GM21390 (cell line): ENCODE results near the gene GIT2.

ENCODE experiments used
- ATAC-seq: cut with Tn5 transposase; IDR thresholded peaks from one replicate; pipeline ENCODE4 v1.9.1; 2021; ENCODE audit not compliant: unreplicated experiment

Gene GIT2

DNA sequence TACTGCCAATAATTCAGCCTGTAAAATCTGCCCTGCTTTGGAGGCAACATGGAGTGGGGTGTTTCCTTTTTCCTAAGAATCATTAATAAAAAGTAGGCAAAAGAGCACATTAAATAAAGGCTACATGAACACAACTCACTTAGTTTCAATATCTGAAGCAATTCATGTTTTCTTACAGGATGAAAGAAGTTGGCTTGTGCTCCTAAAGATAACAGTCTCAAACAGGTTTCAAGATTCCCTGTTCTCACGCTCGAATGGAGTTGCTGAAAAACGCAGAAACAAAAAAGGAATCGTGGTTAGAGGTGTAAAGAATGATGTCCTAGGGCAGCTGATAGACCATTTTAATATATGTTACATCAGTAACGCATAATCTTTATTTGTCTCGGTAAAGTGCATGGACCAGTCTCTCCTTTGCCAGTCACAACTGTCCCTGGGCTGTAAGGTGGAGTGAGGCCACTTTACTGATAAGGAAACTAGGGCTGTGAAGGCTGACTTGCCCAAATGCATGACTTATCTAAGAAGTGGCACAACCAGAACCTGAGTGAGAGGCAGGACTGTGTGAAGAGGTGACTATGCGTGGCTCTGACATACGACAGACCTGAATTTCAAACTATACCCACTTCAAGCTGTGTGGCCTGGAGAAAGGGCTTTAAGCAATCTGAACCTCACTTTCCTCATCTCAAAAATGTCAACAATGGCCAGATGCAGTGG, 12.6 kb downstream of the GIT2 start:
- ATAC-seq: no peak

DNA sequence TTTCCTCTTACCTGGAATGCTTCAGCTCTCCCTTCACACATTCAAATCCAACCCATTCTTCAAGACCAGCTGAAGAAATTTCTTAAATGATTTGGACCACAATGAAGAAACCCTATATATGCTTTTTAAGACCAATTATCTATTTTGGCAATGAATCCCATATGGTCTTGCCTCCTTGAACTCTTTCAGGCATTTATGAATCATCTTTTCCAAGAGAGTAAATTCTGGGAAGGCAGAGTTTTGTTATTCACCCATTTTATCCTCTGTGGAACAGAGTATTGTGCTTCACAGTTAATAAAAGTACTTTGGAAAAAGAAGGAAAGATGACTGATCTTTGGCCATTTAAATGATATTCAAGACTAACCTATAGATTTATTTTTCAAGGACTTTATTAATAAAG, 14.0 kb downstream of the GIT2 start:
- no peak for ATAC-seq

DNA sequence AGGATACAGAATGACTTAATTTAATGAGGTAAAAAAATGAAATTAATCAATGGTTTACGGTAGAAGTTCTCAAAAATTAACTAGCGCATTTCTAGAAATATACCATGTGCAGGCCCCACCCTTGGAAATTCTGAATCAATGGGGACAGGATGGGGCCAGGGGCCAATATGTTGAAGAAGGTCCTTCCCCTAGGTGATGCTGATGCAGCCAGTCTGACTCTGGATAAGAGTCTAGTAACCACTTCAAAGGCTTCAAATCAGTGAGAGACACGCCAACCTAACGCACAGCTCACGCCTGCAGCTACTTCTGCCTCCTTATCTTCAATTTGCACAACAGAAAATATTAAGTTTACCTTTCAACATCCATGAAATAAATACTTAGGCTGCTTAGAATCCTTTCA, 14.9 kb downstream of the GIT2 start:
- ATAC-seq: no peak

DNA sequence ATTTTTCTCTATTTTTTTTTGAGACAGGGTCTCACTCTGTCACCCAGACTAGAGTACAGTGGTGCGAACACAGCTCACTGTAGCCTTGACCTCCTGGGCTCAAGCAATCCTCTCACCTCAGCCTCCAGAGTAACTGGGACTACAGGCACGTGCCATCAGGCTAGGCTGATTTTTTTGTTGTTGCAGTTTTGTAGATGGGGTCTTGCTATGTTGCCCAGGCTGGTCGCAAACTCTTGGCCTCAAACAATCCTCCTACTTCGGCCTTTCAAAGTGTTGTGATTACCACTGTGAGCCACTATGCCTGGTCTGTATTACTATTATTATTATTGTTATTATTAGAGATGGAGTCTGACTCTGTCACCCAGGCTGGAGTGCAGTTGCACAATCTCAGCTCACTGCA, 23.3 kb downstream of the GIT2 start:
- no peak for ATAC-seq

DNA sequence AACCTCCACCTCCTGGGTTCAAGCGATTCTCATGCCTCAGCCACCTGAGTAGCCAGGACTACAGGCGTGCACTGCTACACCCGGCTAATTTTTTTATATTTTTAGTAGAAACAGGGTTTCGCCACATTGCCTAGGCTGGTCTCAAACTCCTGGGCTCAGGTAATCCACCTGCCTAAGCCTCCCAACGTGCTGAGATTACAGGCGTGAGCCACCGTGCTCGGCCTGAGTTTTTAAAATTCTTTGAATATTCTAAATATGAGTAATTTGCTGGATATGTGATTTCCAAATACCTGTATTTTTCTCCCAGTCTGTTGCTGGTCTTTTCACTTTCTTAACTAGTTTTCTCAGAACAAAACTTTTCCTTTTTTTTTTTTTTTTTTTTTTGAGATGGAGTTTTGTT, 27.4 kb downstream of the GIT2 start:
- no peak for ATAC-seq

DNA sequence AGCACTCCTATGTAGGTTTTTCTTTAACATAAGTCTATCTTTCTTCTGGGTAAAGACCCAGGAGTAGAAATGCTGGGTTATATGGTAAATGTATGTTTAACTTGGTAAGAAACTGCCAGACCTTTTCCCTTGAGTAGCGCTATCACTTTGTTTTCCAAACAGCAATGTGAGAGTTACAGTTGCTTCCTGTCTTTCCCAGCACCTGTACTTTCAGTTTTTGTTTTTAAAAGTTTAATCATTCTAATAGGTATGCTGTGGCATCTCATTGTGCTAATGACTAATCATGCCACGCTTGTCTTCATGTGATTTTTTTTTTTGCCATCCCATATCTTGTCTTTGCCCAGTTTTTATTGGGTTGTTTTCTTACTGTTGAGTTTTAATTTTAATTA, 28.1 kb downstream of the GIT2 start:
- ATAC-seq: no peak

- no peak for ATAC-seq
Observed at GRCh38 chr12:109967383-109968031, 28.7 kb downstream of the GIT2 start.

DNA sequence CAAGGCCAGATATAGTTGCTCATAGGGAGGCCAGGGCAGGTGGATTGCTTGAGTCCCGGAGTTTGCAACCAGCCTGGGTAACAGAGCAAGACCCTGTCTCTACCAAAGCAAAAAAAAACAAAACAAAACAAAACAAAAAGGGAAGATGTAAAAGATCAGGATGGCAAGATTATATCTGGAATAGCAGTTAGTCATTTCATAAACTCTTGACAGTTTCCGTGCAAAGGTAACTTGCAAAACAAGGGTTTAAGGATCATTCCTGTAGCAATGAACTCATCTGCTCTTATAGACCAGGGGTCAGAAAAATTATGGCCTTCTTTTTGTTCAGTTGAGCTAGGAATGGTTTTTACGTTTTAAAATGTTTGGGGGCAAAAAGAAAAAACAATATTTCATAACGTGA, 29.6 kb downstream of the GIT2 start:
- no peak for ATAC-seq

DNA sequence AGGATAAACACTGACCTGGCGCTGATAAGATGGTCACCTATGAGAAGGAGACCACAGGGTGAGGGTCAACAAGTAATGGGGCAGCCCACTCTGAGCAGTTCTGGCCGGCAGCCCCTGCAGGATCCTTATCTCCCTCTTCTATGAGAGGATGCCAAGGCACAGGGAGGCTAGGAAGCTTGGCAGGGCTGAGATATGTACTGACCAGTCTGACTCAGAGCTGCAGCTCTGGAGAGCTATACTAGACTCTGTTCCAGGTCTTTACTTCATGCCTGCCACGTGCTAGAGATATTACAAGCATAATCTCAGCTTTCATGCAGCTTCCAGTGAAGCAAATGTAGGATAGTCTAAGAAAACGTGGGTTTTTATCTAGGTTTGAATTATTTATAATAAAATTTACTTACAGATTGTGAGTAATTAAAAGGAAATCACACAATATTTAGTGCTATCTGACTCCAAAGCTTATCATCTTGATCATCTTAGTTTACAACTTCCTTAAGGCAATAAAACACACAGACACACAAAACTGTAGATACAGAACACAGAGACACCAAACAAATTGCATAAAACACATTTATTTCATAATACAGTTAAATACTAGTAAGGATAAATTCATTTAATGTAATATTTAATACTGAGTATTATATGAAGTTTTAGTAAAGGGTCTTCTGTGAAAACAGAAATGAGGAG, 32.3 kb downstream of the GIT2 start:
- ATAC-seq: no peak

DNA sequence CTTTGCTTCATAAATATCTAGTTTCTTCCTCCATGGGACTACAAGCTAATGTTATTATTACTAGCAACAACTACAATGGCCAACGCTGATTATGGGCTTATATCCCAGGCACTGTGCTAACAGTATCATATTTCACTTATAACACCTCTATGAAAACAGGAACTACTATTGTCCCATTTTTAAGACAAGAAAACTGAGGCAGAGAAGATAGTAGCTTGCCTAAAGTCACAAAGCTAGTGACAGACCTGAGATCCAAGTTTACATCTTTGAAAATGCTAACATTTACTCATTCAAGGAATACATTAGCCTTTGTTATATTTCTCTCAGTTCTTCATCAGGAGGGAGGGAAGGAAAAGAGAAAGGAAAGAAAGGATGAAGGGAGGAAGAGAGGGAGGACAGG, 32.8 kb downstream of the GIT2 start:
- ATAC-seq: no peak

GRCh38 chr12:109962398-109962797, 33.8 kb downstream of the GIT2 start:
- no peak for ATAC-seq

DNA sequence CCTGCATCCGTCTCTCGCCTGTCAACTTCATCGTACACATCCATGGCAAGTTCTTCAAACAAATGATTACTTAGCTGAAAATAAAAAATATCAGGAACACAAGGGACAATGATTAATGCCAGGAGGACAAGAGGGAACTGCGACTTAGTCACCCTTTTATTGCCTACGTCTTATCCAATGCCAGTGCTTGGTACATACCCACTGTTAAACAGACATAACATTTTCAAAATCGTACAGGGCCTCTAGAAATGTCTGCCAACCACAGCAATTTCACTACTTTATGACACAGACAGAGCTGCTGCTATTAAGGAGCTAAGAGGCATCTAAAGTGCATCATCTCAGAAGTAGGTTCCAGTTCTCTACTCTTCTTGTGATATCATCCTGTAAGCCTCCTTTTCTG, 34.6 kb downstream of the GIT2 start:
- ATAC-seq: no peak

DNA sequence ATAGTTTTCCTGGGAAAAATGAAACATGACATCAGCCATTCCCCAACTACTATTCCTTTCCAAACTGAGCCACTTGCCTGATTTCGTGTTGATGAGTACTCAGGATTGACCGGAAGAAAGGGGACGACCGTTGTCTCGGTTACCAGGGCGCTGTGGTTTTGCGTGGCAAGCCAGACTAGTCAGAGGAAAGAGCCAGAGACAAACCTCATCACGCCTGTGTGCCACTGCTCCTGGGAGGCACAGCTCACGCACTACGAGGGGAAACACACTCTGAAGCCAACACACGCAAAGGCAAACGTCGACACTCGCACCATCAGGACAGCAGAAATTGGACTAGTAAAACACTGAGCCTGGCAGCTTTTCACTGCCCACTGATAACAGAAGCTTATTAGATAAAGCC, 35.0 kb downstream of the GIT2 start:
- no peak for ATAC-seq

GRCh38 chr12:109959411-109960093, 36.6 kb downstream of the GIT2 start:
- no peak for ATAC-seq

DNA sequence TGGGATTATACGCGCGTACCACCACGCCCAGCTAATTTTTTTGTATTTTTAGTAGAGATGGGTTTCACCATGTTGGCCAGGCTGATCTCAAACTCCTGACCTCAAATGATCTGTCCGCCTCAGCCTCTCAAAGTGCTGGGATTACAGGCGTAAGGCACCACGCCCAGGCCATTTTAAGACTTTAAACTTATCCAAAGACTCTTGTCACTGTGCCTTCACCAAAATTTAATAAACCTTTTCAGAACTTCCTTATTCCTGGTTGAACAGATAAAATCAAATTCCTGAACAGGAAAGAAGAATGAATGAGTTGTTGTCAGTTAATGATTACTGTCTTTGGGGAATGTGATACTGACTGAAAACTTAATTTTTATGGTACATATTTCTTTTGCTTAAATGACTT, 37.8 kb downstream of the GIT2 start:
- no peak for ATAC-seq

- no peak for ATAC-seq
Observed at GRCh38 chr12:109953656-109954055, 42.5 kb downstream of the GIT2 start.

GRCh38 chr12:109952873-109953272, 43.3 kb downstream of the GIT2 start:
- ATAC-seq: no peak

DNA sequence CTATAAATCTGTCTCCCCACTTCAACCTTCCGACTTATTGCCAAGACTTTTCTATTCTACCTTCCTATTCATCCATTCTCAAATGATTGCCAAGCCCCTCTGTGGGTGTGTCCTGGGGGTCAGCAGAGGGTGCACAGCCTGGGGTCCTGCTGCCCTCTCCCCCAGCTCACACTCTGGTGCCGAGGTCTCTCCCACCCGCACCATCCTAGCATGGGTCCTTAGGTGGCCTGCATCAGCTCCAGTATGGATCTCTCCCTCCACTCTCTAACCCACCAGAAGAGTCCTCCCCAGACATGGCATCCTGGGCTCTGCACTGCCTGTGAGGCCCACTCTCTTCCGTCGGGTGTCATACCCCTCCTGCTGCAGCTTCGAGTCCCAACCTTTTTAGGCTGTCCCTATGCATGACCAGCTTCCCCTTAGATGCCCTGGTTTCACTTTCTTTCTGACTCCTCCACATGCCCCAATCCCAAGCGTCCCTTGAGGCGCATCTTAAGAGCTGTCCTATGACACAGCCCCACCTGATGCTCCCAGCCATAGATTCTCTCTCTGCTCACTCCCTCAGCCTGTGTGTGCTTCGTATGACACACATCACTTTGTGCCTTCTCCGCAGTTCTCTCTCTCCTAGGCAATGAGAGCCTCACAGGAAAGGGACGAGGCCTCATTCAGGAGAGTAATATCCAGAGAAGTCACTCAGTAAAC, 43.9 kb downstream of the GIT2 start:
- ATAC-seq: no peak

- ATAC-seq: no peak
Observed at GRCh38 chr12:109951751-109952150, 44.4 kb downstream of the GIT2 start.

DNA sequence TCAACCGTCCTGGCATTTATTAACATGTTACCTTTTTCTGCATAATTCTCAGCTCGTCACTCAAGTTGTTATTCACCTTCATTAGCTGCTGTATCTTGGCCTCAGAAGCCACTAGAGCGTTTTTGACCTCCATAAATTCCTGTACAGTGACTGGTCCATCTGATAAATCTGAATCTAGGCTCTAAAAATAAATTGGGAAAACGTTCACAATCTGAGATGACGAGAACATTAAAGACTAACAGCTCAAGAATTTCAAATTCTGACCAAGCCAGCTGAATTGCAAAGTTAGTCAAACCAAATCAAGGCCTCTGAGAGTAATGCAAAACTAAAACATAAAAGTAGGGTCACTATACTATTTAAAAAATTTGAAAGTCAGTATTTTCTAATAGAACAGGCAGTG, 45.0 kb downstream of the GIT2 start:
- no peak for ATAC-seq

DNA sequence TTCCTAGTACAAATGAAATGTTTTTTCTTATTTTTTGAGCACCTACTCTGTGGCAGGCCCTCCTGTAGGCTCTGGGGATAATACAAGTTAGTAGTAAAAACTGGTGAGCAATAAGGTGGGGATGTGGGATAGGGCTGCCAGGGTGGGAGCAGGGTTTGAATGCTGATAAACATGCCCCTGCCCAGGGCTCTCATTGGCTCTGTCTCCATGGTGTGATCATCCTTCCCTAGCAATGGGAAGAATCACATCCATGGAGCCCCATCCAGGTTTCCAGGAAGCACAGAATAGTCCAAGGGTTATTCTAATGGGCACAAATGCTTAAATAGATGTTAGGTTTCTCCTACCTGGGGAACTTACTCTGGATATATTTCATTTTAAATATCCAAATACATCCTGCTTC, 45.5 kb downstream of the GIT2 start:
- ATAC-seq: no peak
